Fibroblast of upper back skin (primary cell): Measurements from ENCODE around the gene ACTR6.
"Not testable (repeated sequence)": the region's sequence is repeated elsewhere in the genome, so short reads cannot be mapped to it uniquely, and the experiment has no call there.

ENCODE experiments used
- DNase-seq: peaks from one replicate; pipeline ENCODE4 v3.0.0-alpha.2; 2013

The ACTR6 gene

GRCh38 chr12:100222173-100222572 is 21.6 kb downstream of the ACTR6 start:
- not testable (repeated sequence) for DNase-seq

DNA sequence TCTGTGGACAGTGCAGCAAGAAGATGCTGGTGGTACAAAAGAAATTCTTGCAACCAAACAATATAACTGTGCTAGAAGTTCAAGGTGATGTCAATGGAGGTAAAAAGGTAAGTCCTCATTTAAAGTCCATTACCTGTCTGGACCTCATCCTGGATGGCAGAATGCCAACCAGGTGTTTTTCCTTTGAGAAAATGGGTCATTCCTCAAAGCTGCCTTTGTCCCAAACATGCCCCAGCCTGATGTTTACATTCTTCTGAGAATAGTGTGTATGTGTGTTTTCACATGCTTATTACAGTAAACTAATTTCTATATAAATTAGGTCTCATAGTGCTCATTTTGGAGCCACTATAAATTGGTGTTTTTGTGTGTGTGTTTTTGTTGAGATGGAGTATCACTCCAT is 24.9 kb downstream of the ACTR6 start:
- DNase-seq = no peak

GRCh38 chr12:100229036-100229635 is 28.5 kb downstream of the ACTR6 start:
- DNase-seq = peak; percentile 14

GRCh38 chr12:100229876-100230275 is 29.3 kb downstream of the ACTR6 start:
- DNase-seq = no peak

DNA sequence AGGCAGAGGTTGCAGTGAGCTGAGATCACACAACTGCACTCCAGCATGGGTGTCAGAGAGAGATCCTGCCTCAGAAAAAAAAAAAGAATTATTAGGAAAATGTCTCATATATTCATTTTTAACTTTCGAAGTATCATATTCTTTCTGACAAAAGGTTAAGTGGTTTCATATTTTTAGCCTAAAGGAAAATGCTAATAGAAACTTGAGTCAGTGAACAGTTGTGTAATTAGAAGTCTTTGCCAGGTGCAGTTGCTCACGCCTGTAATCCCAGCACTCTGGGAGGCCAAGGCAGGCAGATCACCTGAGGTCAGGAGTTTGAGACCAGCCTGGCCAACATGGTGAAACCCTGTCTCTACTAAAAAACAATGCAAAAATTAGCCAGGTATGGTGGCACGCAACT is 31.3 kb downstream of the ACTR6 start:
- not testable (repeated sequence) for DNase-seq

DNA sequence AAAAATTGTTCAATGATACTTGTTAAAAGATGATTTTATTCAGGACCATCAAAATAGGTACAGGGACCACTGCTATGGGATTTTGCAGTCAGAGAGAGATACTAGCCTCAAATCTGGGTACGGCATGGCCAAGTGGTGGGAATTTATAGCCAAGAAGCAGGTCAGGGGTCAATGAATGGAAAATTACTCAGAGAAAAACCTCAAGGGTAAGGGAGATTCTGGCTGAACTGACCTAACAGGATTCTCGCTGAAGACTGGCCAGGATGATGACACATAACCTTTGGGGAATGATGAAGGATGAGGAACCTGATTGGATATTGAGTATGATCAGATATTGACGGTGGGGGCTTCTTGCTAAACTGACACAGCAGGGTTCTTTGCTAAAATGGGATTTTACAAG is 33.6 kb downstream of the ACTR6 start:
- DNase-seq = peak; percentile 45

GRCh38 chr12:100234591-100235304 is 34.1 kb downstream of the ACTR6 start:
- peak; percentile 70 for DNase-seq

DNA sequence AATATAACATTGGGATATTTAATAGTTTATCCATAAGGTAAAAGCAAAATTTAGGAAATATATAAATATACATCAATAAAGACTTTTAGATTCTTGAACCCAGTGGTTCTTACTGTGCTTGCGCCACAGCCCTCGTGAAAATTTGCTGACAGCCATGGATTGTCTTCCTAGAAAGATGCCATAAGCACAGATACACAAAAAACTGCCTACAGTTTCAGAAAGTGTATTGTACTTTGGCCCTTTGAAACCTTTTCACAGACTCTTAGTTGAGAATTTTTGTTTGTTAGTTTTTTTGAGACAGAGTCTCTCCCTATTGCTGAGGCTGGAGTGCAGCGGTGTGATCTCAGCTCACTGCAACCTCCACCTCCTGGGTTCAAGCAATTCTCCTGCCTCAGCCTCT is 38.2 kb downstream of the ACTR6 start:
- no peak for DNase-seq

DNA sequence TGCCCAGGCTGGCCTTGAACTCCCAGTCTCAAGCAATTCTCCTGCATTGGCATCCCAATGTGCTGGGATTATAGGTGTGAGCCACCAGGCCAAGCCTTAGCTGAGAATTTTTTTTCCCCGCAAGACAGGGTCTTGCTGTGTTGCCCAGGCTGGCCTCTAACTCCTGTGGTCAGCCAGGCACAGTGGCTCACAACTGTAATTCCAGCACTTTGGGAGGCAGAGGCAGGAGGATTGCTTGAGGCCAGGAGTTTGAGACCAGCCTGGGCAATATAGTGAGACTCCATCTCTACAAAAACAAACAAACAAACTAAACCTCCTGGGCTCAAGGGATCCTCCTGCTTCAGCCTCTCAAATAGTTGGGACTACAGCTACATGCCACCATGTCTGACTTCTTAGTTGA is 39.0 kb downstream of the ACTR6 start:
- DNase-seq = no peak

DNA sequence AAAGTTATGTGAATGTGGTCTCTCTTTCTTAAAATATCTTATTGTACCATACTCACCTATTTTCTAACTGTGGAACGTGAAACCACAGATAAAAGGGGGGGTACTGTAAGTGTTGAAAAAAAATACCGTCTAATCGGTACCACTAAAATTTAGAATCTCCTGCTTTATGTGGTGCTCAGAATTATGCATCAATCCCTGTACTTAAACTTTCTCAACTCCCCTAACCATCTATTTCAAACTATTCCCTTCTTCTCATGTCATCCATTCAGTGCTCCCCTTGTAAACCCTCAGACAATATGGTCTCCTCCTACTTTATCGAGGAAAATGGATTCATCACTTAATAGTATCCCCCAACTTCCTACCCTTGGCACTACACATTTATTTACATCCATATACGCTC is 42.5 kb downstream of the ACTR6 start:
- DNase-seq = no peak

DNA sequence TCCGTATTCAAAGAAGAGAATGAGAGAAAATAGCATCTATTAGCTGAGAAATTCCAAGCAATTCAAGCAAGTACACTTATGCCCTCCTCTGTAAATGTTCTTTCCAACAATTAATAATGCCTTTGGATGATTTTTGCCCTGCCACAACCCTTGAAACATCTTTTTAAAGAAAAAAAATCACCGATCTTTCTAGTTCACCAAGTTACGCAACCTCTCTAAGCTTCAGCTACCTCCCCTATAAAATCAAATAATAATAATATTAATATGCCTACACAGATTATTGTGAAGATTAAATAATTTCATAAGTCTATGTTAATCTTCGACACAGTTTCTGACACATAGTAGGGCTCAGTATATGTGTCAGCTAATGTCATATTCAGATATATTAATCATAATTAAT is 47.1 kb downstream of the ACTR6 start:
- no peak for DNase-seq

- peak; percentile 16 for DNase-seq
These were observed 48.3 kb downstream of the ACTR6 start for GRCh38 chr12:100248886-100249285.

GRCh38 chr12:100249941-100250340 is 49.3 kb downstream of the ACTR6 start:
- no peak for DNase-seq

DNA sequence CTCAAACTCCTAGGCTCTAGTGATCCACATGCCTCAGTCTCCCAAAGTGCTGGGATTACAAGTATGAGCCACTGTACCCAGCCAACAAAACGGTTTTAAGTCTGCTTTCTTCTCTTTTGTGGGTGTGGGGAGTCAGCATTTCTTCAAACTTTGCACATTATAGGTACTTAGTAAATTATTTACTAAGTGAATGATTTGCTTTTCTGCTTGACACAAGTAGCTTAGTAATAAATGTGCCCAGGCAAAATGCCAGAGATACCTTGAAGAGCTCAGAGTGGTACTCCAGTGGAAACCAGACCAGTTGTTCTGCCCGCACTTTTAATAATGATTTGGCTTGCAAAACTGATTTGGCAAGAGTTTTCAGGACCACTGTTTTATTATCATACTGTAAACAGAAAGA is 51.3 kb downstream of the ACTR6 start:
- no peak for DNase-seq

GRCh38 chr12:100253437-100253836 is 52.8 kb downstream of the ACTR6 start:
- DNase-seq = no peak

GRCh38 chr12:100254876-100255275 is 54.3 kb downstream of the ACTR6 start:
- no peak for DNase-seq

DNA sequence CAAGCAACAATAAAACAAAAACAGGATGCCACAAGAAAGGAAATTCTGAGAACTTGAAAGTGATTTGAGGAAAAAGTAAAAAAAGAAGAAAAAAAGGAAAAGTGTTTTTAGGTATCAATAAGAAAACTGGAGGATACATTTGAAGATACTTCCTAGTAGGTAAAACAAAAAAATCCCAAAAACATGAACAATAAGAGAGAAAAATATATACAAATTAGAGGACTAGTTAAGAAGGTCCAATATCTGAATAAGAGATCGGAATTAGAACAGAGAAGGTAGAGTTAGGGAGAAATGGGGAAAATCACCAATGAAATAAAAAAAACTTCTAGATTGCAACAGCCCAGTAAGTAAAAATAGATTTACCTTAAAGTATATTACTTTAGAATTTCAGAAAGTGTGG is 57.5 kb downstream of the ACTR6 start:
- DNase-seq = no peak

- no peak for DNase-seq
These were observed 62.5 kb downstream of the ACTR6 start for GRCh38 chr12:100263131-100263530.

- DNase-seq = not testable (repeated sequence)
These were observed 64.5 kb downstream of the ACTR6 start for GRCh38 chr12:100265107-100265506.

DNA sequence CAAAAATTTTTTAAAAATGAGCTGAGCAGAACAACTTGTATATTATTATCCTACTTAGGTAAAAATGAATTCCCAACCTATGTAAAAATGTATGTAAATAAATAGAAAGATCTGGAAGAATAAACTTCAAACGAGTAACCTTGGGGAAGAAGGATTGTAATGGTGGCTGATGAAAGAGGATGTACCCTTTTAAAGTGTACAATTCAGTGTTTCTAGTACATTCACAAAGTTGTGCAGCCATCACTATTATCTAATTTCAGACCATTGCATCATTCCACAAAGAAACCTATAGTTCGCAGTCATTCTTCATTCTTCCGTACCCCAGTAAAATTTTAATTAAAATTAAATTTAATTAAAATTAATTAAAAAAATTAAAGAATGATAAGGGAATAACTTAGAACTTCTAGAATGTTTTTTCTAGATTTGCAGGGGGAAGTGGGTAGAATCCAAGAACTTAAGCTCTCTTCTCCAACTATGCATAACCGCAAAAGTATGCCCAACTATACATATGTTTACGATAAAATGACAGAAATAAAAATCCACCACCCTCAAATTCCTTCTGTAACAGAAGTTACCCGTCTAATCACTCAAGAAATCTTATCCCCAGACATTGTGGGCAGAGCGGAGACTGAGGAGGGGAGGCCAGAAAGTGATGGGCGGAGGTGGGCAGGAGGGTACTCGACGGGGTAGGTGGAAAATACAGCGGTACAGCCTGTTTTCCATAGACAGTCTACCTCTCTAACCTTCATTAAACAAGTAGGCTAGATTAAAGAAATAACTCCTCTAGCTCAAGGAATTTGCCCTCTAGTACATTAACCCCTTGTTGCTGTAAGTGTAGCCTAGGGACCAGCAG is 65.3 kb downstream of the ACTR6 start:
- DNase-seq = peak; percentile 47

GRCh38 chr12:100266585-100266834 is 65.9 kb downstream of the ACTR6 start:
- DNase-seq = no peak

DNA sequence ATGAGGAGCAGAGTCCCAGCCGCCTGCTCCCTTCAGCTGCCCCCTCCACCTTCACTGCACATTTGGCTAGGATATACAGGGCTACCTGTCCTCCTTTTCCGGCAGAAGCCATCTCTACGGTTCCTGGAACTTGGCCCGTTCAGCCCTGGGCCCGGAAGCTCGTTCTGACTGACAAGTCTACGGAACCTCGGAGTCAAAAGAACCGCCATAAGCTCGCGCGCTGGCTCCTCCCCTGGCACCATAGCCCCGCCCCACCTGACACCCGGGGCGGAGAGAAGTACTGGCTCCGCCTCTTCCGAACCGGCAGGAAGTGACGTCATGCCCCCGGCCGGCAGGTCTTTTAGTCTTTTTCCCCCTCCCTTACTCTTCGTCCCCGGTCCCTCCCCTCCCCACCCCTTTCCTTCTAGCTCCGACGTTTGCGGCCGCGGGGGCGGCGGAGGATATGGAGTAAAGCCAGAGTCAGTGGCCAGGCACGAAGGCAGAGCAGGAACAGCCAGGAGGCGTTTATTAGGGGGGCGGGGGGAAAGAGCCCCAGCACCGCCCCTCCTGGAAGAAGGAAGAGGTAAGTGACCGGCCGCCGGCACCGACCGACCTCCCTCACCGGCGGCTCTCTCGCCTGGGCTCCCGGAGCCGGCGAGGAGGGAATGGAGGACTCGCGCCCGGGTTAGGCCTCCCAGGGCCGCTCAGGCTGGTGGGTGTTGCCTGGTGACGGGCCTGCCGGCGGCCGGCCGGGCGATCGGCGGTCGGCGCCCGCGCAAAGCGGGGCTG is 66.4 kb downstream of the ACTR6 start, which contains the start of the genes DEPDC4 and SCYL2:
Gene DEPDC4, minus strand, starts transcription at position 245 of the 768 bp plus-strand sequence. Its CDS starts 3 bp downstream, at position 242.
Gene SCYL2, plus strand, starts transcription at position 343 of the 768 bp plus-strand sequence. CDS start 15,794 bp downstream, outside the sequence.
- DNase-seq = peak; percentile 98
